Measurements from ENCODE around the gene ADORA3.

DNA sequence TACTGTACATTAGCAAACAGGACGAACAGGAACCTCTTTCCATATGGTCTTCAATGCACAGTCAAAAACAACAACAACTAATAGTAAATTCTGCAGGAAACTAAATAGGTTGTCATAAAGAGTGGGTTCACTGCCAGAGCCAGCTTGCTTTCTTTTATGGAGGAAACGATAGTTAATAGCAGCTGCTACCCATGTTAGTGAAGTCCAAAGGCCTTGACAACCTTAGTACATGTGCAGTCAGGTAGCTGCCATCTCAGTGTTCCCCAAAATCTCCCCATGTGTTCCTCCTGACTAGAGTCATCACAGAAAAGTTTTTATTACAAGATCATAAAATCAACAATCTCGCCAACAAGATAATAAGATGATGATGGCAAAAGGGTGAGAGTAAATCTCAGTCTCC, 16.6 kb upstream of the ADORA3 start:
- TF ChIP-seq, protein P1, sequence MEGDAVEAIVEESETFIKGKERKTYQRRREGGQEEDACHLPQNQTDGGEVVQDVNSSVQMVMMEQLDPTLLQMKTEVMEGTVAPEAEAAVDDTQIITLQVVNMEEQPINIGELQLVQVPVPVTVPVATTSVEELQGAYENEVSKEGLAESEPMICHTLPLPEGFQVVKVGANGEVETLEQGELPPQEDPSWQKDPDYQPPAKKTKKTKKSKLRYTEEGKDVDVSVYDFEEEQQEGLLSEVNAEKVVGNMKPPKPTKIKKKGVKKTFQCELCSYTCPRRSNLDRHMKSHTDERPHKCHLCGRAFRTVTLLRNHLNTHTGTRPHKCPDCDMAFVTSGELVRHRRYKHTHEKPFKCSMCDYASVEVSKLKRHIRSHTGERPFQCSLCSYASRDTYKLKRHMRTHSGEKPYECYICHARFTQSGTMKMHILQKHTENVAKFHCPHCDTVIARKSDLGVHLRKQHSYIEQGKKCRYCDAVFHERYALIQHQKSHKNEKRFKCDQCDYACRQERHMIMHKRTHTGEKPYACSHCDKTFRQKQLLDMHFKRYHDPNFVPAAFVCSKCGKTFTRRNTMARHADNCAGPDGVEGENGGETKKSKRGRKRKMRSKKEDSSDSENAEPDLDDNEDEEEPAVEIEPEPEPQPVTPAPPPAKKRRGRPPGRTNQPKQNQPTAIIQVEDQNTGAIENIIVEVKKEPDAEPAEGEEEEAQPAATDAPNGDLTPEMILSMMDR (IDR thresholded peaks at IDR 0.05; ENCODE audit: insufficient read depth, low read length), result no peak
- TF ChIP-seq POLR2AphosphoS5 (IDR thresholded peaks at IDR 0.05; ENCODE audit: low read depth), result no peak

All from HL-60 (cell line).